Daoy (cell line): Measurements from ENCODE around the gene SLC12A7. TPM values are rescaled to one million over a fixed set of nuclear protein-coding genes. Genes with fewer than 3 reads are reported as not detected.
"Not testable (repeated sequence)": the region's sequence is repeated elsewhere in the genome, so short reads cannot be mapped to it uniquely, and the experiment has no call there.

Source experiments
- DNase-seq: peaks from one replicate; pipeline ENCODE4 v3.0.0-alpha.2; 2015; ENCODE audit warnings: low read depth
- total RNA-seq: library from RNA; depleted of rRNA; stranded (reverse); fragments of >200 nt; shearing (Covaris generic); gene quantifications from 2 replicates; pipeline ENCODE4 v1.2.3, GENCODE V29; 2014

The SLC12A7 gene
- total RNA-seq, 1 experiment from 2014 or later = 3.0 TPM

GRCh38 chr5:1035421-1036405 is 76.2 kb downstream of the SLC12A7 start:
- no peak for DNase-seq

DNA sequence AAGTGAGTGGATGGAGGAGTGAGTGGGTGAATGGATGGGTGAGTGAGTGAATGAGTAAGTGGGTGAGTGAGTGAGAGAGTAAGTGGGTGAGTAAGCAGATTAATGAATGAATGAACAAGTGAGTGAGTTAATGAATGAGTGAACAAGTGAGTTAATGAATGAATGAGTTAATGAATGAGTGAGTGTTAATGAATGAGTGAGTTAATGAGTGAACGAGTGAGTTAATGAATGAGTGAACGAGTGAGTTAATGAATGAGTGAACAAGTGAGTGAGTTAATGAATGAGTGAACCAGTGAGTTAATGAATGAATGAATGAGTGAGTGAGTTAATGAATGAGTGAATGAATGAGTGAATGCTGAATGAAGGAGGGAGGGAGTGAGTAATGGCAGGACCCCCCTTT is 76.9 kb downstream of the SLC12A7 start:
- no peak for DNase-seq

DNA sequence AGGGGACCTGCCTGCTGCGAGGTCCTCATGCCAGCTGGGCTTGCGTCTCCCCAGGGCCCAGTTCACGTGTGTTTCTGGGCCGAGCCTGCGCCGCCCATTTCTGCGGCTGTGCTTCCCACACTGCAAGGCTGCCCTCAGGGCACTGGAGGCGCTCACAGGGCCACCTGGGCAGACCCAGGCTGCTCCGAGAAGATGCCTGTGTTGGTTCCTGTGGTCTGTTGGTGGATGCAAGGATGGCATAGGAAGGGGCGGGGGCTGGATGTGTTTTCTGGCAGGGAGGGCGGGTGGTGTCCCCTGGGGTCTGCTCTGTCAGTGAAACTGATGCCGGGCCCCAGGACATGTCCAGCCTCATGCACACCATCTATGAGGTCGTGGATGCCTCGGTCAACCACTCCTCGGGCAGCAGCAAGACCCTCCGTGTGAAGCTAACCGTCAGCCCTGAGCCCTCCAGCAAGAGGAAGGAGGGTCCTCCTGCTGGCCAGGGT is 77.4 kb downstream of the SLC12A7 start:
- DNase-seq = no peak

- DNase-seq = no peak
These were observed 78.0 kb downstream of the SLC12A7 start for GRCh38 chr5:1033606-1034420.

DNA sequence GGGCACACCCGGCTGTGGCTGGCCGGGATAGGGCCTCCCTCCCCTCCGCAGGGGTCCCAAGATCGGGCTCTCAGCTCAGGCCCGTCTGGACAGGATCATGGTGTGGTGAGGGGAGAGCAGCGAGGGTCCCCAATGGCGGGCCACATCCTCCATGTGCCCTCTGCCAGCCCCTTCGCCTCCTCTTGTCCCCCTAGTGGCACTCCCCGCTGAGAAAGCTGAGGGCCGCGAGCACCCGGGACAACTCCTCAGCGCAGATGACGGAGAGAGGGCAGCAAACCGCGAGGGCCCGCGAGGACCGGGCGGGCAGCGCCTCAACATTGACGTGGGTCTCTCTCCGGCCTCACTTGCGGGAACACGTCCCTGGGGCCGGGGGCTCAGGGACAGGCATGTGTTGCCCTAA is 78.7 kb downstream of the SLC12A7 start:
- no peak for DNase-seq

DNA sequence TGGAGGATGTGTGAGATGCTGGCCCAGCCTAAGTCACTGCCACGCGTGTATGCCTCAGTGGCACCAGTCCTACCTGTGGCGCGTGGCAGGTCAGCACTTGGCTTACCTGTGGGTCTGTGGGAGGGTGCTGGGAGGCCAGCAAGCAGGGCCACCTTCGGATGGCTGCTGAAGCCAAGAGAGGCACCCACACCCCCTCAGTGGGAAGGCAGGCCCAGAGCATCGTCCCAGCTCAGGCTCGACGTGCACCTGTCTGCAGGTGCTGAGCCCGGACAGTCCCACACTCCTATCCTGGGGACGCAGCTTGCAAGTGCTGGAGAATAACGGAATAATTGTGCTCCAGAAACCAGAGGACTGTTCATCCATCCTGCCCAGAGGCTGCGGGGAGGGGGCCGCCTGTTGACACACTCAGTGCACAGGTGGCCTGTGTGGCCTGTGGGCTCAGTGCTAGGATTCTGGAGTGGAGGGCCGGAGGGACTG is 79.3 kb downstream of the SLC12A7 start:
- no peak for DNase-seq

DNA sequence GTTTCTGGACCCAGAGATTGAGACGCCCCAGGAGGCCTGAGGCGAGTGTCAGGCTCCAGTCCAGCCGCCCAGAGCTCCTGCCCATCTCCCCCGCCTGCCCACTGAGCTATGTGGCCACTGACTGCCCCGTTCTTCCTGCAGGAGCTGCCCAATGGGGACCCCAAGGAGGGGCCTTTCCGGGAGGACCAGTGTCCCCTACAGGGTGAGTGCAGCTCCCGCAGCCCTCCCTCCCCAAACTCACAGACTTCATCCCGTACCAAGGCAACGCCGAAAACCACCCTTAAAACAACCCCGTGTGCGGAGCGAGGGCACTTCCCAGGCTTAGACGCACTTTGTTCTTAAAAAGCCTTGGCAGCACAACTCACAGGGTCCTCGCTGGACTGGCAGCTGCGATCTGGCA is 79.9 kb downstream of the SLC12A7 start:
- DNase-seq = no peak

DNA sequence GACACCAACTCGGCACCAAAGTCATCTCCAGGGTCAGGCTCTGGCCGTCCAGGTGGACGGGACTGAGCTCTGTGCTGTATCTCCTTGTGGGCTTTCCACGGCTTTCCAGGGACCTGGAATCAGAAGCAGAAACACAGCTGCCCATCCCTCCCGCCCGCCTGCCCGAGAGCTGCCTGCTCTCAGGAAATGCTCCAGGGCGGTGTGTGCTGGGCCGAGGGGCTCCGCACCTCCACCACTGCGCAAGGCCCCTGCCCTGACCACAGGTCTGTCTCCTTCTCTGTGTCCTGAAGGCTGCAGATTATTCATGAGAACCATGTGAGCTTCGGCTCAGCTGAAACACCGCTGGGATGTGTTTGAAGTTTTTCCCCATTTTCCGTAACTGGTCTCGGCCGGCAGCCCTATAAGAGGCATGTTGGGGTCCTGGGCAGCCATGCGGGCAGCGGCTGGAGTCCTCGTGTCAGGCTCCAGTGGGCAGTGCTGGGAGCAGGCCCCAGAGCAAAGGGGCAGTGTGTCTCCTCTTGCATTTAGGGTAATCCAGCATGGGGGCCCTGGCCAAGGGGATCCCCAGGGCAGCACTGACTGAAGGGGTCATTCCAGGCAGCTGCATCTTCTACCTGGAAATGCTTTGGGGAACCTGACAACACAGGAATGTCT is 80.4 kb downstream of the SLC12A7 start:
- DNase-seq = no peak

GRCh38 chr5:1030801-1031271 is 81.0 kb downstream of the SLC12A7 start:
- DNase-seq = no peak

- DNase-seq = no peak
These were observed 81.8 kb downstream of the SLC12A7 start for GRCh38 chr5:1029945-1030625.

- DNase-seq = no peak
These were observed 82.5 kb downstream of the SLC12A7 start for GRCh38 chr5:1029282-1029944.

GRCh38 chr5:1028481-1029281 is 83.2 kb downstream of the SLC12A7 start:
- DNase-seq = no peak

- DNase-seq = no peak
These were observed 84.0 kb downstream of the SLC12A7 start for GRCh38 chr5:1027631-1028441.

- no peak for DNase-seq
These were observed 84.9 kb downstream of the SLC12A7 start for GRCh38 chr5:1026700-1027621.

- not testable (repeated sequence) for DNase-seq
These were observed 89.9 kb downstream of the SLC12A7 start for GRCh38 chr5:1021969-1022336.

DNA sequence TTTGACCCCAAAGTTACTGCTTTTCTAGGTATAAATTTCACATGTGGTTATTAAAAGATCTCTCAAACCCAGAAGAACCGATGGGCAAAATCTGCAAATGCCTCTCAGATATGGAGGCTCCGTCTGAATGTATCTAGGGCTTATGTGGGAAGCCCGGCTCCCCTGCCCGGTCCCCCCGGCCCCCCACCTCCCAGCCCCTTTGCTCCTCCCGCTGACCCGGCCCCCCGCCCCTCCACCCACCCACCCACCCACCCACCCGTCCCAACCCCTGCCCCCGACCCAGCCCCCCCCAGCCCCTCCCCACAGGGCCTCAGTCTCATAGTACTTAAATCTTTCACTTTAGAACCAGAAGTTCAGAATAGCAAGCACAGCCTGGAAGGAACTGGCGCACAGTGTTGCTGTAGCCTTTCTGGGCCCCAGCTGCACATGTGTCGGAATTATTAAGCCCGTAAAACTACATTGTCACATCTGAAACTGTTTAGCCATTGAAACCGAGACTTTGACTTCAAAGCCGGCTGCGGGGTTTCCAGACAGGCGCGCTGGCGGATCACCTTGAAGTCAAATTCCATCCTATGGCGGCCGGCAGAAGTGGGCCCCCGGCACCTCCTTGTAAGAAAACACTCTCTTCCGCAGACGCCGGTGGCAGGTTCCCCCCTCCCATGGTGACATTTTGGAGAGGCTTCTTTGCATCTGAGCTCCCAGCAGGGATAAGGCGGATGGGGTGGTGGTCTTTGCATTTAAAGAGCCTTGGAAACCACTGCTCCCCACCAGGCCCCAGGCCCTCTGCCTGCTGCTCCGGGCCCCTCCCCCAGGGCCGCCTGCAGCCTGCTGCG is 90.5 kb downstream of the SLC12A7 start:
- no peak for DNase-seq

GRCh38 chr5:1020452-1020961 is 91.4 kb downstream of the SLC12A7 start:
- DNase-seq = no peak
